Endothelial cell (in vitro differentiated cells): ENCODE measurements around the gene NOP16. TPM values are rescaled to one million over a fixed set of nuclear protein-coding genes. Genes with fewer than 3 reads are reported as not detected.

Experiments used
- DNase-seq: peaks from one replicate; pipeline ENCODE4 v3.0.0; 2021; ENCODE audit warnings: low spot score
- H3K27ac Mint-ChIP-seq: one replicate; pipeline ENCODE4 v1.8.0; 2021; ENCODE audit warnings: mixed read lengths, inconsistent platforms; ENCODE audit not compliant: unreplicated experiment
- H3K27me3 Mint-ChIP-seq: one replicate; pipeline ENCODE4 v1.8.0; 2021; ENCODE audit warnings: mild to moderate bottlenecking, moderate library complexity, mixed read lengths, inconsistent platforms; ENCODE audit not compliant: unreplicated experiment
- H3K36me3 Mint-ChIP-seq: one replicate; pipeline ENCODE4 v1.8.0; 2021; ENCODE audit warnings: mild to moderate bottlenecking, low read depth, mixed read lengths, inconsistent platforms; ENCODE audit not compliant: unreplicated experiment
- H3K4me1 Mint-ChIP-seq: one replicate; pipeline ENCODE4 v1.8.0; 2021; ENCODE audit warnings: mild to moderate bottlenecking, mixed read lengths, inconsistent platforms; ENCODE audit not compliant: unreplicated experiment
- H3K4me3 Mint-ChIP-seq: one replicate; pipeline ENCODE4 v1.8.0; 2021; ENCODE audit warnings: mild to moderate bottlenecking, mixed read lengths, inconsistent platforms; ENCODE audit not compliant: unreplicated experiment
- H3K9me3 Mint-ChIP-seq: one replicate; pipeline ENCODE4 v1.8.0; 2021; ENCODE audit warnings: mixed read lengths, inconsistent platforms; ENCODE audit not compliant: unreplicated experiment
- CTCF ChIP-seq: fragments of 200-600 bp; sonication (generic); IDR thresholded peaks from one replicate; pipeline ENCODE4 v1.5.0; 2021; ENCODE audit warnings: antibody characterized with exemption; ENCODE audit not compliant: unreplicated experiment
- total RNA-seq: library from RNA; stranded (reverse); fragmentation: NEBNext Ultra II Directional; extraction: Animal tissue kit (Norgen Biotek cat#: 25700); gene quantifications from one replicate; pipeline ENCODE4 v1.2.1, GENCODE V29; 2021; ENCODE audit not compliant: unreplicated experiment

NOP16 gene
- total RNA-seq, 1 donor from 2014 or later: 11.9 TPM

DNA sequence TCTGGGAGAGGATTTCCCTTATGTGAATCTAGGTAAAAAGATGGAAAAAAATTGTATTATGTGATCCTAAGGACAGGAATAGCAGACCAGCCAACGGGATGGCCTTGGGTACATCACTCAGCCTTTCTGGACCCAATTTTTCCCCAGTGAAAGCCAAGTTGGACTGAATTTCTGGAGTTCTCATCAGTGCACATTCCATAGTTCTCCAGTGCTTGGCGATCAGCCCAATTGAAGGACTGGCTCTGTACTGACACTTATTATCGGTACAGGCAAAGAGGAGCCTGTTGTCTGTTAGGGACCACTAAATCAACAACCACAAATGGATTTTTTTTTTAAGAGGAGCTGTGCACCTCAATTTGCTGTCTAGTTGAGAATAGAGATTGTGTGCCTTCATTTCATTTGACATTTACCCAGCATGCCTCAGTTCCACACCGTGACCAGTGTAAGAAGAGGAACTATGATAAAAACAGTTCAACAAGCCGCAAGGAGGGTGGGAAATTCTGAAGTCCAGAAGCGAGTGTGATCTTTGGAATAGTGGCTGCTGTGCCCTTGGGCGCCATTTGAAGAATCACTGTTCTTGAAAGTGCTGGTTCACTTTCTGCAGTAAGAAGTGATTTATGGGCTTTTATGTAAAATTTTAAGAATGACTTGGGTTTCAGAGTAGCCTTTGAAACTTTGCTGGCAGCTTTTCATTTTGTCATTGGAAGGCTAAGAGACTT, 15.1 kb downstream of the NOP16 start:
- Mint-ChIP-seq H3K27me3 (no peaks in the 10 kb centered on the region), H3K4me1 (no peaks in the 10 kb centered on the region), H3K9me3 (no peaks in the 10 kb centered on the region), H3K4me3 (no peak overlapping the region), H3K36me3 (peaks cover 4% of the 10 kb centered on the region), H3K27ac (no peak overlapping the region)
- TF ChIP-seq CTCF: no peak
- DNase-seq: no peak

DNA sequence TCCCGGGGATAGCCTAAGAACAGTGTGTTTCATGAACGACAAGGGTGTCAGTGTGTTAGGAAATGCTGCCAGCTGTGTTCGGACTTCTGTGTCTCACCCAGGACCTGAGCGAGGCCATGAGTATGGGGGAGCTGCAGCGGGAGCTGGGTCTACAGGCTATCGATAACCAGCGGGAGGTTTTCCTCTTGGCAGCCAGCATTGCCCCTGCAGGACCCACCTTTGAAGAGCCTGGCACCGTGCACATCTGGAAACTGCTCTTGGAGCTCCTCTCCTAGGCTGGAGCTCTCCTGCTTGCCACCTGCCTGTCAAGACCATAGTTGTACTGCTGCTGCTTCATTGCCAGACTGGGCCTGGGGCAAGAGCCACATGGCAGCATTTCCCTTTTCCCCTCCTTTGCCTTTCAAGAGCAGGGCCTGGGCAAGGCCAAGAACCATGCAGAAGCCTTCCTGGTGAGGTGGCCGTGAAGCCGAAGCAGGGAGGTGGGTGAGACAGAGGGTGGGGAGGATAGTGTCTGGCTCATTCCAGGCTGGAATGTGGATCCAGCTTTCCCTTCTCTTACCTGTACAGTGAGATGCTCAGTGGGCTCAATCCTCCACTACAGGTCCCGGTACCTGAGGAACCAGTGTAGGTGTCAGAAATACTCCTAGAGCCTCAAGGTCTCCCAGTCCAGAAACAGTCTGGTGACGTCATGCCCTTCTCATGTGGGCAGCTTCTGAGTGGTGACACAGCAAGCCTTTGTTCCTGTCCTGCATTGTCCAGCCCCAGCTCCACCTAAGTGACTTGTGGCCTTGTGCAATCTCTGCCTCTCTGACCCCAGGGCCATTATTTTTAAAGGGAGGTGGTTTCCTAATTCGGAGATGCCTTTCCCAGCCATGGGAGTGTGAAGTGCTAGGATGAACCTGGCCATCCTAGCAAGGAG, 16.5 kb downstream of the NOP16 start:
- no peak overlapping the region for H3K4me3 Mint-ChIP-seq
- peaks cover 15% of the 10 kb centered on the region for H3K36me3 Mint-ChIP-seq
- no peak for TF ChIP-seq CTCF
- H3K4me1 Mint-ChIP-seq: no peaks in the 10 kb centered on the region
- H3K27me3 Mint-ChIP-seq: peaks cover 5% of the 10 kb centered on the region
- no peak overlapping the region for H3K27ac Mint-ChIP-seq
- H3K9me3 Mint-ChIP-seq: no peaks in the 10 kb centered on the region
- no peak for DNase-seq

DNA sequence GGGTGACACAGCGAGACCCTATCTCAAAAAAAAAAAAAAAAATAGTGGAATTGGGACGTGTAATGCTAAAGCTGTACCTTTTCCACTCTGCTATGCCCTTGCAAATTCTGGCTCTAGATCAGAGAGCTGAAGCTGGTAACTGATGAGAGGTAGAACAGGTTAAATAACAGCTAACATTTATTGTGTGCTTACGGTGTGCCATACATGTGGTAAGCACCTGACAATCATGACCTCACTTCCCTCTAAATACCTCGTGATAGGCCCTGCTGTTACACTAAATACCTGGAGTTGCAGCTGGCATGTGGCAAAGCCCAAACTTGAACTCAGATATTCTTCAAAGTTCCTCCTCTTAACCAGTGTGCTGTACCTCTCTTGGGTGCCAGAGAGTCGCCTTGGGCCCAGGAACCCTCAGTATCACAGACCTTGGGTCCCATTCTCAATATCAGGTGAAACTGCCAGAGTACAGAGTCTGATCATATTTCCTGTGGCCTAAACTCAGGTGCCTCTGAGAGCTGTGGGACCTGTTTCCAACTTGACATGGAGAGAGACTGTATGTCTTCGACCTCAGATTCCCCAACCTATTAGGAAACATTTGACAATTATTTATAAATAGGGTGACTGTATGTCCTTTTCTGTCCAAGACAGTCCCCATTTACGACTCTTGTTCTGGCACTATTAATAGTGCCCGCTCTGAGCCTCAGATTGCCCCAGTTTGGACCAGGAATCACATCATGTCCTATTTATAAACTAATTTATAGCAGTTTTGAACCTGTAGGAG, 18.3 kb downstream of the NOP16 start:
- H3K27me3 Mint-ChIP-seq: peaks cover 9% of the 10 kb centered on the region
- H3K4me3 Mint-ChIP-seq: no peak overlapping the region
- peaks cover 20% of the 10 kb centered on the region for H3K36me3 Mint-ChIP-seq
- no peak overlapping the region for H3K27ac Mint-ChIP-seq
- no peak for DNase-seq
- no peaks in the 10 kb centered on the region for H3K4me1 Mint-ChIP-seq
- H3K9me3 Mint-ChIP-seq: no peaks in the 10 kb centered on the region
- no peak for TF ChIP-seq CTCF

- Mint-ChIP-seq H3K27me3 (peaks cover 12% of the 10 kb centered on the region), H3K9me3 (no peaks in the 10 kb centered on the region), H3K27ac (no peak overlapping the region), H3K4me1 (no peaks in the 10 kb centered on the region), H3K4me3 (no peak overlapping the region), H3K36me3 (peaks cover 20% of the 10 kb centered on the region)
- no peak for DNase-seq
- TF ChIP-seq CTCF: no peak
Measured at GRCh38 chr5:176368726-176369125, 19.7 kb downstream of the NOP16 start.
